Lung (tissue), 12 donors: Measurements from ENCODE around the gene DAD1. TPM values are rescaled to one million over a fixed set of nuclear protein-coding genes. Genes with fewer than 3 reads are reported as not detected.

Experiments used
- ATAC-seq: fragments of 200-7000 bp; cut with Tn5 transposase; one replicate; pipeline ENCODE4 v1.9.1; 2020; ENCODE audit warnings: moderate number of reproducible peaks; ENCODE audit not compliant: insufficient read depth, low FRiP score
- DNase-seq, 3 donors: peaks; one replicate each; pipeline ENCODE4 v3.0.0-alpha.2; 2013 to 2017
- H3K27ac ChIP-seq, 2 donors: one replicate each; pipeline ENCODE4 v1.5.1; 2013; ENCODE audit warnings: mild to moderate bottlenecking in 2 of 2, moderate library complexity in 2 of 2, control low read depth in 1 of 2, inconsistent platforms in 1 of 2, low read depth in 1 of 2, low read length in 1 of 2
- H3K27me3 ChIP-seq, 3 donors: one replicate each; pipeline ENCODE4 v1.5.1; 2013; ENCODE audit warnings: low read length in 2 of 3; ENCODE audit not compliant: control insufficient read depth in 3 of 3, insufficient read depth in 3 of 3
- H3K36me3 ChIP-seq, 4 donors: one replicate each; pipeline ENCODE4 v1.5.1; 2013; ENCODE audit warnings: low read length in 4 of 4, mild to moderate bottlenecking in 1 of 4, moderate library complexity in 1 of 4; ENCODE audit not compliant: control insufficient read depth in 4 of 4, insufficient read depth in 4 of 4
- H3K4me1 ChIP-seq, 5 donors: one replicate each; pipeline ENCODE4 v1.5.1; 2013; ENCODE audit warnings: low read length in 5 of 5, mild to moderate bottlenecking in 2 of 5, moderate library complexity in 1 of 5; ENCODE audit not compliant: control insufficient read depth in 5 of 5, insufficient read depth in 5 of 5
- H3K4me3 ChIP-seq: one replicate; pipeline ENCODE4 v1.5.1; 2013; ENCODE audit warnings: mild to moderate bottlenecking, control low read depth, moderate library complexity
- H3K9ac ChIP-seq, 2 donors: one replicate each; pipeline ENCODE4 v1.5.1; 2013; ENCODE audit warnings: low read length in 2 of 2, control low read depth in 1 of 2; ENCODE audit not compliant: insufficient read depth in 1 of 2
- H3K9me3 ChIP-seq, 4 donors: one replicate each; pipeline ENCODE4 v1.5.1; 2013; ENCODE audit warnings: low read length in 3 of 4, mild to moderate bottlenecking in 1 of 4, moderate library complexity in 1 of 4; ENCODE audit not compliant: control insufficient read depth in 4 of 4, insufficient read depth in 3 of 4
- CTCF ChIP-seq: IDR thresholded peaks from 2 replicates; pipeline ENCODE4 v1.5.1; 2012; ENCODE audit warnings: mild to moderate bottlenecking; ENCODE audit errors: control extremely low read depth, extremely low read depth
- WGBS, 2 donors: extraction: QIAGEN DNeasy Blood & Tissue Kit; methylation state at CpG; one replicate each; pipeline ENCODE4 v1.1.7; 2013; 5-methylcytosine and 5-hydroxymethylcytosine counted together
- polyA plus RNA-seq, 2 donors: library from polyadenylated mRNA; stranded (reverse); fragments of 200-250 nt; gene quantifications; one replicate each; pipeline ENCODE4 v1.2.1, GENCODE V29; 2013
- total RNA-seq, 2 donors: library from RNA; depleted of rRNA in 1 of 2; stranded (reverse); fragments of >200 nt in 1 of 2; gene quantifications; one replicate each; pipeline ENCODE4 v1.2.1, GENCODE V29; 2014 to 2021
- donor health status: control.
- donor health status: control.
- donor health status: Bipolar disorder and iron deficiency.
- donor health status: healthy.
- donor health status: DM: yes; HTN: yes; CAD: no.

DAD1 gene
- total and polyA plus RNA-seq, 4 donors, result 164 to 377 (median 217) TPM

- peaks cover 3 to 32% (median 20%) of the 10 kb centered on the region in 5 donors for H3K4me1 ChIP-seq
- WGBS, 2 donors, result 75 to 83% methylated on average over 25 of the region's 25 CpGs
- no peaks in the 10 kb centered on the region for H3K27me3 ChIP-seq
- H3K9me3 ChIP-seq, result no peaks in the 10 kb centered on the region
- peak overlapping the region in 1 of 2 donors; percentile 83 for H3K27ac ChIP-seq
- TF ChIP-seq CTCF, result no peak
- H3K9ac ChIP-seq, result no peak overlapping the region
- no peak for DNase-seq
- no peak overlapping the region for H3K4me3 ChIP-seq
- no peak for ATAC-seq
- peaks cover 0 to 7% (median under 1%) of the 10 kb centered on the region in 4 donors for H3K36me3 ChIP-seq
Observed at GRCh38 chr14:22558221-22558913, 30.7 kb downstream of the DAD1 start.

GRCh38 chr14:22557846-22558220 is 31.2 kb downstream of the DAD1 start:
- DNase-seq (no peak), ATAC-seq (no peak)
- H3K9me3 ChIP-seq, result no peaks in the 10 kb centered on the region
- no peak for TF ChIP-seq CTCF
- no peak overlapping the region for H3K9ac ChIP-seq
- 86 to 95% methylated on average over 1 of the region's 1 CpG for WGBS, 2 donors
- H3K36me3 ChIP-seq, result peaks cover 0 to 5% (median under 1%) of the 10 kb centered on the region in 4 donors
- H3K4me1 ChIP-seq, result peaks cover 3 to 32% (median 20%) of the 10 kb centered on the region in 5 donors
- H3K27ac ChIP-seq, result no peak overlapping the region
- no peaks in the 10 kb centered on the region for H3K27me3 ChIP-seq
- no peak overlapping the region for H3K4me3 ChIP-seq

- no peaks in the 10 kb centered on the region for H3K9me3 ChIP-seq
- H3K9ac ChIP-seq, result peak overlapping the region; percentile 39 to 88
- H3K27me3 ChIP-seq, result no peaks in the 10 kb centered on the region
- peaks cover 3 to 31% (median 20%) of the 10 kb centered on the region in 5 donors for H3K4me1 ChIP-seq
- 7 to 9% methylated on average over 28 of the region's 28 CpGs for WGBS, 2 donors
- TF ChIP-seq CTCF, result peak; percentile 75
- no peaks in the 10 kb centered on the region for H3K36me3 ChIP-seq
- DNase-seq, result peak; percentile 85 to 89 (median 87)
- ATAC-seq, result peak; percentile 67
- peak overlapping the region in 1 of 2 donors; percentile 37 for H3K27ac ChIP-seq
- no peak overlapping the region for H3K4me3 ChIP-seq
Observed at GRCh38 chr14:22556990-22557623, 31.9 kb downstream of the DAD1 start.
